Neural cell (in vitro differentiated cells): ENCODE data around the gene CCR5. TPM values are rescaled to one million over a fixed set of nuclear protein-coding genes. Genes with fewer than 3 reads are reported as not detected.

Source experiments
- H2AFZ ChIP-seq: fragments of 200-600, 300-800 bp; sonication (generic), shearing (Covaris generic); 2 replicates; pipeline ENCODE4 v1.6.0; 2014; ENCODE audit warnings: low read depth, mild to moderate bottlenecking, antibody characterized with exemption, low read length, moderate library complexity
- H3F3A ChIP-seq: fragments of 200-600 bp; shearing (Covaris generic); 2 replicates; pipeline ENCODE4 v1.6.1; 2016; ENCODE audit warnings: mild to moderate bottlenecking, moderate library complexity, mixed read lengths, antibody characterized with exemption, low read length; ENCODE audit not compliant: insufficient read depth, poor library complexity, severe bottlenecking
- H3K27ac ChIP-seq: fragments of 200-600, 300-800 bp; sonication (generic), shearing (Covaris generic); 2 replicates; pipeline ENCODE4 v1.5.1; 2014; ENCODE audit warnings: mild to moderate bottlenecking, low read length, moderate library complexity
- H3K27me3 ChIP-seq: fragments of 300-800, 200-600 bp; sonication (generic), shearing (Covaris generic); 2 replicates; pipeline ENCODE4 v1.6.0; 2014; ENCODE audit warnings: mild to moderate bottlenecking, low read depth, low read length, moderate library complexity; ENCODE audit not compliant: insufficient read depth
- H3K36me3 ChIP-seq: fragments of 300-800, 200-600 bp; sonication (generic), shearing (Covaris generic); 2 replicates; pipeline ENCODE4 v1.5.1; 2014; ENCODE audit warnings: mild to moderate bottlenecking, antibody characterized with exemption, low read length, moderate library complexity; ENCODE audit not compliant: insufficient read depth
- H3K4me2 ChIP-seq: fragments of 300-800, 200-600 bp; sonication (generic), shearing (Covaris generic); 2 replicates; pipeline ENCODE4 v1.6.0; 2014; ENCODE audit warnings: mild to moderate bottlenecking, low read length
- H3K4me3 ChIP-seq: fragments of 300-800, 200-600 bp; sonication (generic), shearing (Covaris generic); 2 replicates; pipeline ENCODE4 v1.5.1; 2014; ENCODE audit warnings: mild to moderate bottlenecking, low read length, moderate library complexity
- H3K79me2 ChIP-seq: fragments of 200-600 bp; shearing (Covaris generic); replicated peaks from 2 replicates; pipeline ENCODE4 v1.6.0; 2014; ENCODE audit warnings: mild to moderate bottlenecking, low read length, moderate library complexity; ENCODE audit not compliant: insufficient read depth
- H3K9ac ChIP-seq: fragments of 300-800, 200-600 bp; sonication (generic), shearing (Covaris generic); 2 replicates; pipeline ENCODE4 v1.6.1; 2016; ENCODE audit warnings: mild to moderate bottlenecking, low read length, mixed read lengths
- H3K9me2 ChIP-seq: fragments of 200-600 bp; shearing (Covaris generic); 2 replicates; pipeline ENCODE4 v1.6.1; 2016; ENCODE audit warnings: mild to moderate bottlenecking, low read length, mixed read lengths; ENCODE audit not compliant: insufficient read depth
- H3K9me3 ChIP-seq: fragments of 200-600, 300-800 bp; sonication (generic), shearing (Covaris generic); 2 replicates; pipeline ENCODE4 v1.6.1; 2016; ENCODE audit warnings: mild to moderate bottlenecking, mixed run types, low read length, moderate library complexity, mixed read lengths
- H4K20me1 ChIP-seq: fragments of 200-600 bp; shearing (Covaris generic); 2 replicates; pipeline ENCODE4 v1.6.1; 2016; ENCODE audit warnings: mild to moderate bottlenecking, mixed run types; ENCODE audit not compliant: insufficient read depth
- CTCF ChIP-seq: fragments of 450-650 bp; IDR thresholded peaks from 2 replicates; pipeline ENCODE4 v1.5.1; 2014; ENCODE audit warnings: antibody characterized with exemption, mild to moderate bottlenecking, moderate library complexity; ENCODE audit not compliant: poor library complexity, severe bottlenecking
- EP300 ChIP-seq: fragments of 450-650 bp; conservative IDR thresholded peaks from 2 replicates; pipeline ENCODE4 v1.6.1; 2014; ENCODE audit warnings: antibody characterized with exemption, mild to moderate bottlenecking, moderate library complexity; ENCODE audit not compliant: poor library complexity, severe bottlenecking
- EZH2 ChIP-seq: fragments of 200-600, 300-800 bp; shearing (Covaris generic), sonication (generic); IDR thresholded peaks from 2 replicates; pipeline ENCODE4 v1.6.1; 2014; ENCODE audit warnings: antibody characterized with exemption, low read length, borderline replicate concordance, mild to moderate bottlenecking; ENCODE audit not compliant: insufficient read depth, poor library complexity, severe bottlenecking
- MXI1 ChIP-seq: fragments of 450-650 bp; conservative IDR thresholded peaks from 2 replicates; pipeline ENCODE4 v1.6.1; 2014; ENCODE audit warnings: antibody characterized with exemption, mild to moderate bottlenecking; ENCODE audit not compliant: poor library complexity, severe bottlenecking
- POLR2AphosphoS5 ChIP-seq: IDR thresholded peaks from 2 replicates; pipeline ENCODE4 v1.6.1; 2012
- RAD21 ChIP-seq: fragments of 450-650 bp; conservative IDR thresholded peaks from 2 replicates; pipeline ENCODE4 v1.6.1; 2014; ENCODE audit warnings: antibody characterized with exemption, mild to moderate bottlenecking, moderate library complexity
- REST ChIP-seq: IDR thresholded peaks from 2 replicates; pipeline ENCODE4 v1.6.1; 2012; ENCODE audit warnings: borderline replicate concordance
- SMC3 ChIP-seq: fragments of 450-650 bp; conservative IDR thresholded peaks from 2 replicates; pipeline ENCODE4 v1.6.1; 2014; ENCODE audit warnings: antibody characterized with exemption, mild to moderate bottlenecking, moderate library complexity; ENCODE audit not compliant: poor library complexity
- TAF1 ChIP-seq: IDR thresholded peaks from 2 replicates; pipeline ENCODE4 v1.6.1; 2012; ENCODE audit warnings: low read depth
- polyA plus RNA-seq: library from polyadenylated mRNA; depleted of rRNA; stranded (reverse); fragments of >200 nt; gene quantifications from 2 replicates; pipeline ENCODE4 v1.2.3, GENCODE V29; 2014

The CCR5 gene
- polyA plus RNA-seq, 1 donor from 2014 or later, result not detected

GRCh38 chr3:46416811-46417510, 46.2 kb downstream of the CCR5 start:
- Histone ChIP-seq H3K4me2 (no peak overlapping the region), H3K9me2 (no peaks in the 10 kb centered on the region), H3K9me3 (no peaks in the 10 kb centered on the region), H3K4me3 (no peak overlapping the region), H3F3A (no peaks in the 10 kb centered on the region), H4K20me1 (no peaks in the 10 kb centered on the region), H2AFZ (no peak overlapping the region), H3K27me3 (no peaks in the 10 kb centered on the region), H3K9ac (no peak overlapping the region), H3K27ac (no peak overlapping the region), H3K36me3 (no peaks in the 10 kb centered on the region), H3K79me2 (no peaks in the 10 kb centered on the region)
- no peak for TF ChIP-seq CTCF
- TF ChIP-seq SMC3, result no peak
- TF ChIP-seq RAD21, result no peak
- TF ChIP-seq POLR2AphosphoS5, result no peak
- no peak for TF ChIP-seq EP300
- no peak for TF ChIP-seq REST
- TF ChIP-seq TAF1, result no peak
- TF ChIP-seq EZH2, result no peak
- no peak for TF ChIP-seq MXI1

GRCh38 chr3:46417841-46418611, 47.3 kb downstream of the CCR5 start:
- Histone ChIP-seq H4K20me1 (no peaks in the 10 kb centered on the region), H2AFZ (no peak overlapping the region), H3K9ac (no peak overlapping the region), H3K79me2 (no peaks in the 10 kb centered on the region), H3K4me3 (no peak overlapping the region), H3K27me3 (no peaks in the 10 kb centered on the region), H3K9me2 (no peaks in the 10 kb centered on the region), H3K4me2 (no peak overlapping the region), H3F3A (no peaks in the 10 kb centered on the region), H3K36me3 (no peaks in the 10 kb centered on the region), H3K27ac (no peak overlapping the region), H3K9me3 (no peaks in the 10 kb centered on the region)
- TF ChIP-seq RAD21 (no peak), SMC3 (no peak), TAF1 (no peak), MXI1 (no peak), EZH2 (no peak), CTCF (no peak), REST (no peak), EP300 (no peak), POLR2AphosphoS5 (no peak)
